HG03378 (cell line): ENCODE results near the gene DNAH2.

Experiments
- ATAC-seq: cut with Tn5 transposase; IDR thresholded peaks from one replicate; pipeline ENCODE4 v1.9.1; 2021; ENCODE audit warnings: mild to moderate bottlenecking, moderate library complexity; ENCODE audit not compliant: unreplicated experiment

The DNAH2 gene

GRCh38 chr17:7701681-7702080 is 15.9 kb upstream of the DNAH2 start:
- ATAC-seq = no peak

- ATAC-seq = no peak
Measured at GRCh38 chr17:7702776-7703175, 14.8 kb upstream of the DNAH2 start.

- no peak for ATAC-seq
Measured at GRCh38 chr17:7703584-7704479, 13.7 kb upstream of the DNAH2 start.

GRCh38 chr17:7704601-7705268 is 12.8 kb upstream of the DNAH2 start, which contains the start of gene EFNB3:
Gene EFNB3, plus strand, starts transcription at chr17:7705202. Its CDS starts 397 bp downstream, at chr17:7705599.
- ATAC-seq = no peak

GRCh38 chr17:7705269-7706255 is 12.0 kb upstream of the DNAH2 start:
- no peak for ATAC-seq

GRCh38 chr17:7706631-7707354 is 10.8 kb upstream of the DNAH2 start:
- ATAC-seq = no peak

- ATAC-seq = no peak
Measured at GRCh38 chr17:7707446-7707845, 10.1 kb upstream of the DNAH2 start.

GRCh38 chr17:7707858-7708750 is 9.4 kb upstream of the DNAH2 start:
- no peak for ATAC-seq

- ATAC-seq = no peak
Measured at GRCh38 chr17:7709031-7709430, 8.5 kb upstream of the DNAH2 start.

GRCh38 chr17:7710301-7710700 is 7.2 kb upstream of the DNAH2 start:
- ATAC-seq = no peak

GRCh38 chr17:7711051-7711755 is 6.3 kb upstream of the DNAH2 start:
- ATAC-seq = no peak

- ATAC-seq = no peak
Measured at GRCh38 chr17:7712111-7712771, 5.3 kb upstream of the DNAH2 start.

- no peak for ATAC-seq
Measured at GRCh38 chr17:7713782-7714181, 3.8 kb upstream of the DNAH2 start.

- ATAC-seq = no peak
Measured at GRCh38 chr17:7714721-7715594, 2.6 kb upstream of the DNAH2 start.

- ATAC-seq = no peak
Measured at GRCh38 chr17:7715936-7716886, 1.3 kb upstream of the DNAH2 start.

GRCh38 chr17:7717756-7718350 is 309 bp downstream of the DNAH2 start:
- ATAC-seq = no peak
